GM19468 (cell line): ENCODE results near the gene ADGRE3.

ENCODE experiments used
- ATAC-seq: cut with Tn5 transposase; IDR thresholded peaks from one replicate; pipeline ENCODE4 v1.9.1; 2021; ENCODE audit warnings: mild to moderate bottlenecking, moderate library complexity, moderate number of reproducible peaks; ENCODE audit not compliant: unreplicated experiment; ENCODE audit errors: extremely low read depth

Gene ADGRE3

GRCh38 chr19:14674764-14675163 is at the start of gene ADGRE3:
ADGRE3 (minus strand) TSS chr19:14674844; CDS start chr19:14674770, 74 bp downstream.
- no peak for ATAC-seq

- no peak for ATAC-seq
These were observed 47.5 kb upstream of the ADGRE3 start for GRCh38 chr19:14722127-14722526.

- ATAC-seq: no peak
These were observed 44.5 kb upstream of the ADGRE3 start for GRCh38 chr19:14719162-14719561.

GRCh38 chr19:14718522-14719116 is 44.0 kb upstream of the ADGRE3 start:
- ATAC-seq: no peak

GRCh38 chr19:14715841-14716240 is 41.2 kb upstream of the ADGRE3 start:
- no peak for ATAC-seq

DNA sequence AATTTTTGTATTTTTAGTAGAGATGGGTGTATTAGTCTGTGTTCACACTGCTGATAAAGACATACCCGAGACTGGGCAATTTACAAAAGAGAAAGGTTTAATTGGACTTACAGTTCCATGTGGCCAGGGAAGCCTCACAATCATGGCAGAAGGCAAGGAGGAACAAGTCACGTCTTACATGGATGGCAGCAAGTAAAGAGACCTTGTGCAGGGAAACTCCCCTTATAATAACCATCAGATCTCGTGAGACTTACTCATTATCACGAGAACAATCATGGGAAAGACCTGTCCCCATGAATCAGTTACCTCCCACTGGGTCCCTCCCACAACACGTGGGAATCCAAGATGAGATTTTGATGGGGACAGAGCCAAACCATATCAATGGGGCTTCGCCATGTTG is 29.8 kb upstream of the ADGRE3 start:
- no peak for ATAC-seq

DNA sequence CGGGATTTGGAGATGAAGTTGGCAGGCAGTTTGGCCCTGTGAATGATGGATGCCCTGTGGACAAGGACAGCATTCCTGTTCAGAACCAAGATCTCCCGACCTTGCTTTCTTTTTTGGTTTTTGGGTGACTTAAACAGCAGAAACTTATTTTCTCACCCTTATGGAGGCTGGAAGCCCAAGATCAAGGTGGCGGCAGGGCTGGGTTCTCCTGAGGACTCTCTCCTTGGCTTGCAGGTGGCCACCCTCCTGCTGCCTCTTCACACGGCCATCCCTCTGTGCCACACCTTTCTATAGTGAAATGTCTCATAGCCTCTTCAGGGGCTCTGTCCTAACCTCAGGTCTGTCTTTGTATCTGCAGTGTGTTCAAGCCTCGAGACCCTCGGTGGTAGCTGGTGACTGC is 29.2 kb upstream of the ADGRE3 start:
- ATAC-seq: no peak

GRCh38 chr19:14700711-14701375 is 26.2 kb upstream of the ADGRE3 start:
- ATAC-seq: no peak

- no peak for ATAC-seq
These were observed 25.0 kb upstream of the ADGRE3 start for GRCh38 chr19:14699641-14700040.

- no peak for ATAC-seq
These were observed 20.8 kb upstream of the ADGRE3 start for GRCh38 chr19:14695471-14695870.

DNA sequence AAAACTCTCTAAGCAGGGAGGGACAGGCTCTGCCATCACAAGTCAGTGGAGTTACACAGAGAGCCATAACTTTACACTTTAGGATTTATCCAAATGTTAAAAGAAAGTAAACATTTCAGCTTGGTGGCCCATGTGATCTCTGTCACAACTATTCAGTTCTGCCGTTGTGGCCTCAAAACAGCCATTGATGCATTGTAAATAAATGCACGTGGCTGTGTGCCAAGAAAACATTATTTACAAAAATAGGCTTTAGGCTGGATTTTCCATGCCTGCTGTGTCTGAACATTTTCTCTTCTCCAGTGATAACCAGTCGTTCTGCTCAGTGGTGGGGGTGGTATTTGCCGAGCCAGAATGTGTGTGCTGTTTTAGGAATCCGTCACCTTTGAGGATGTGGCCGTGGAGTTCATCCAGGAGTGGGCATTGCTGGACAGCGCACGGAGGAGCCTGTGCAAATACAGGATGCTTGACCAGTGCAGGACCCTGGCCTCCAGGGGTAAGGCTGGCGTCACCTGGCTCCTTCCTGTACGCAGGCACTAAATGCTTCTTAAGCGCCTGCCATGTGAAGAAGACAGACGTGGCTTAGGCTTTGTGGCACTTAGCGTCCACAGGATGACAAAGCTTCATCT is 20.1 kb upstream of the ADGRE3 start:
- ATAC-seq: no peak

GRCh38 chr19:14689598-14690503 is 15.2 kb upstream of the ADGRE3 start, which contains the start of gene ZNF333:
ZNF333 (plus strand) TSS chr19:14690048; CDS start chr19:14693492, 3,444 bp downstream.
- peak; percentile 75 for ATAC-seq

DNA sequence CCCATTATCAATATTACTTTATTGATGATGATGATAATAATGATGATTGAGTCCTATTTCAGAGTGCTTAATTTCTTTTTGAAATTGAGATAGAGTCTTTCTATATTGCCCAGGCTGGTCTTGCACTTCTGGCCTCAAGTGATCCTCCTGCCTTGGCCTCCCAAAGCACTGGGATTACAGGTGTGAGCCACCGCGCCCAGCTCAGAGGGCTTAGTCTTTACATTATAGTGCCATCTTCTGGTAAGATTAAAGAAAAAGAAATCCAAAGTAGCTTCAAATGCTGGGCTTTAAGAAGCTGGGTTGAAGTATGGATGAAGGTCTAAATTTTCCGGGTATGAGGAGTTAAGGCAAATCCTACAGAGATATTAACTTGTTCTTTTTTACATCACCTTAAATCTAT is 11.8 kb upstream of the ADGRE3 start:
- ATAC-seq: no peak

GRCh38 chr19:14683439-14683838 is 8.8 kb upstream of the ADGRE3 start:
- no peak for ATAC-seq

GRCh38 chr19:14682084-14682483 is 7.4 kb upstream of the ADGRE3 start:
- ATAC-seq: no peak

GRCh38 chr19:14678199-14678598 is 3.6 kb upstream of the ADGRE3 start:
- ATAC-seq: no peak

GRCh38 chr19:14677464-14677863 is 2.8 kb upstream of the ADGRE3 start:
- ATAC-seq: no peak

GRCh38 chr19:14676762-14677161 is 2.1 kb upstream of the ADGRE3 start:
- no peak for ATAC-seq

GRCh38 chr19:14673088-14673487 is 1.6 kb downstream of the ADGRE3 start:
- no peak for ATAC-seq

- ATAC-seq: no peak
These were observed 2.3 kb downstream of the ADGRE3 start for GRCh38 chr19:14672188-14672872.
